GM18519 (cell line): ENCODE data around the gene MTCL1.

Source experiments
- ATAC-seq: cut with Tn5 transposase; IDR thresholded peaks from one replicate; pipeline ENCODE4 v1.9.1; 2021; ENCODE audit warnings: mild to moderate bottlenecking, moderate library complexity; ENCODE audit not compliant: unreplicated experiment, low FRiP score

The MTCL1 gene

GRCh38 chr18:8854550-8854949, 149.2 kb downstream of the MTCL1 start:
- no peak for ATAC-seq

GRCh38 chr18:8854962-8855361, 149.6 kb downstream of the MTCL1 start:
- ATAC-seq: no peak

GRCh38 chr18:8856212-8856611, 150.9 kb downstream of the MTCL1 start:
- ATAC-seq: no peak

- ATAC-seq: no peak
Observed at GRCh38 chr18:8856769-8857393, 151.5 kb downstream of the MTCL1 start.

GRCh38 chr18:8857806-8858205, 152.4 kb downstream of the MTCL1 start:
- ATAC-seq: no peak

- ATAC-seq: no peak
Observed at GRCh38 chr18:8858888-8859511, 153.6 kb downstream of the MTCL1 start.

GRCh38 chr18:8860845-8861642, 155.7 kb downstream of the MTCL1 start:
- no peak for ATAC-seq

- no peak for ATAC-seq
Observed at GRCh38 chr18:8863427-8863826, 158.1 kb downstream of the MTCL1 start.

- ATAC-seq: no peak
Observed at GRCh38 chr18:8865934-8866333, 160.6 kb downstream of the MTCL1 start.

GRCh38 chr18:8866679-8867078, 161.3 kb downstream of the MTCL1 start:
- no peak for ATAC-seq

- no peak for ATAC-seq
Observed at GRCh38 chr18:8868276-8868675, 162.9 kb downstream of the MTCL1 start.

- no peak for ATAC-seq
Observed at GRCh38 chr18:8868779-8869415, 163.5 kb downstream of the MTCL1 start.

GRCh38 chr18:8869696-8870095, 164.3 kb downstream of the MTCL1 start:
- ATAC-seq: no peak

GRCh38 chr18:8870528-8870927, 165.2 kb downstream of the MTCL1 start:
- ATAC-seq: no peak

GRCh38 chr18:8871489-8871888, 166.1 kb downstream of the MTCL1 start:
- no peak for ATAC-seq

- no peak for ATAC-seq
Observed at GRCh38 chr18:8874872-8875271, 169.5 kb downstream of the MTCL1 start.

- no peak for ATAC-seq
Observed at GRCh38 chr18:8876887-8877286, 171.5 kb downstream of the MTCL1 start.

GRCh38 chr18:8881103-8881502, 175.7 kb downstream of the MTCL1 start:
- no peak for ATAC-seq
